Measurements from ENCODE around the gene VMAC. TPM values are rescaled to one million over a fixed set of nuclear protein-coding genes. Genes with fewer than 3 reads are reported as not detected.

VMAC gene
- total and polyA plus RNA-seq, 9 of the 15 experiments (the other 6 are each of a cell fraction or from before 2014, with no cell fraction given) = 0.03 to 3.4 (median 1.1) TPM

GRCh38 chr19:5903624-5904351 is 884 bp upstream of the VMAC start, which contains the start of gene NDUFA11 (continued):
- TF ChIP-seq CHAMP1 (IDR thresholded peaks at IDR 0.05) = no peak
- TF ChIP-seq ATF1 (CRISPR knock-in tag; IDR thresholded peaks at IDR 0.05) = no peak
- peak; percentile 90 for TF ChIP-seq ATF1 (tag; IDR thresholded peaks at IDR 0.05)
- no peak for TF ChIP-seq COPS2 (conservative IDR thresholded peaks at IDR 0.05)
- TF ChIP-seq ZNF780A (CRISPR knock-in tag; IDR thresholded peaks at IDR 0.05) = no peak
- peak; percentile 99 for TF ChIP-seq CHD2 (IDR thresholded peaks at IDR 0.05; ENCODE audit: low read depth, low read length)
- peak in 1 of 2 experiments; percentile 85 for TF ChIP-seq AFF1 (IDR thresholded peaks at IDR 0.05; ENCODE audit: low read depth in 1 of 2, partially characterized antibody in 2 of 2)
- no peak for TF ChIP-seq CBFA2T2 (conservative IDR thresholded peaks at IDR 0.05)
- TF ChIP-seq U2AF1 (optimal IDR thresholded peaks at IDR 0.05; ENCODE audit: low read depth, low read length) = peak; percentile 70
- TF ChIP-seq ZNF589 (CRISPR knock-in tag; IDR thresholded peaks at IDR 0.05; ENCODE audit: low read depth) = no peak
- TF ChIP-seq CC2D1A (IDR thresholded peaks at IDR 0.05) = 0 out of 2 replicates have a peak, but pooled peaks have one; percentile 16
- TF ChIP-seq SPI1 (IDR thresholded peaks at IDR 0.05; ENCODE audit: borderline replicate concordance, low read depth, low read length) = no peak
- no peak for TF ChIP-seq THRA (IDR thresholded peaks at IDR 0.05)
- TF ChIP-seq HOXB6 (CRISPR knock-in tag; IDR thresholded peaks at IDR 0.05; ENCODE audit: borderline replicate concordance) = no peak
- no peak for TF ChIP-seq GTF3C2 (IDR thresholded peaks at IDR 0.05; ENCODE audit: borderline replicate concordance, extremely low read depth, insufficient read length)
